Stimulated activated CD4-positive, alpha-beta T cell treated with anti-CD3 and anti-CD28 coated beads, Interleukin-4, amount 100 ng/mL, for 24 hours (primary cell): Measurements from ENCODE around the gene KBTBD4.

ENCODE experiments used
- DNase-seq: peaks from one replicate; pipeline ENCODE4 v3.0.0-alpha.2; 2020

Gene KBTBD4

DNA sequence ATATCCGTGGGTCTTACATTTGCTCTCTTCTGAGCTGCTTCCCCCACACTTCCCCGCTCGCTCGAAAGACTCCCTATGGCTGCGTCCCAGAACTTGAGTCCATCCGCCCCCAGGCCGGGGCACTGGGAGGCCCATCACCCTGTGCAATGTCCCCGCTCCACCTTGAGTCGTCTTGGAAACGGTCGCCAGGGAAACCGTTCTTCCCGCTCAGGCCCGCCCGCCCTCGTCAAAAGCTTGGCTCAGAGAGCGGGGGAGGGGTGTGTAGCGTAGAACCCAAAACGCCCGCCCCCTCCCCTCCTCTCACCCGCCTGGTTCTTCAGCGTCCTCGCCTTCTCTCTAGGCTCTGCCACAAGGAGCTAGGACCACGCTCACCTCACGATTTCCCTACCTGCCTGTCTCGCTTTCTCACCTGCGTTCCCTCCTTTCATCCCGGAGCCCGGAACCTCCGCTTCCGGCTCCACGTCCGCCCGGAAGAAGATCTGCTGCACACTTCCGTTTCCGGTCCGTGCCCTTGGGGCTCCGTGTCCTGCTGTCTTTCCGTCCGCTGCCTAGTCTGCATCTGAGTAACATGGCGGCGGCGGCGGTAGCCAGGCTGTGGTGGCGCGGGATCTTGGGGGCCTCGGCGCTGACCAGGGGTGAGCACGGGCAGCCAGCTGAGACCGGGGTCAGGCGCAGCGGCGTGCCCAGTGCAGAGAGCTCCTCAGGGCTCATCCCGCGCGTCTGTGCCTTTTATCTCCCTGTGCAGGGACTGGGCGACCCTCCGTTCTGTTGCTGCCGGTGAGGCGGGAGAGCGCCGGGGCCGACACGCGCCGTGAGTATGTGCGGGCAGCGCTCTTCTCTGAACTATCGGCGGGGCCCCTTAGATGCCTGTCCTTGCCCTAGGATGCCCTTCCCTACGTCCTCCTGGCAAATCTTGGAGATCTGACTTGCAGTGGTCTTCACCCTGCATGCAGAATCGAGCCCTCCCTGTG, at the start of gene KBTBD4, which contains the start of gene NDUFS3:
Gene KBTBD4 (minus strand): TSS at position 447 of the 971 bp plus-strand sequence. CDS start 19 bp downstream, at position 428.
Gene NDUFS3 (plus strand): TSS at position 551 of the 971 bp plus-strand sequence. CDS start 18 bp downstream, at position 569.
- DNase-seq = peak; percentile 90

DNA sequence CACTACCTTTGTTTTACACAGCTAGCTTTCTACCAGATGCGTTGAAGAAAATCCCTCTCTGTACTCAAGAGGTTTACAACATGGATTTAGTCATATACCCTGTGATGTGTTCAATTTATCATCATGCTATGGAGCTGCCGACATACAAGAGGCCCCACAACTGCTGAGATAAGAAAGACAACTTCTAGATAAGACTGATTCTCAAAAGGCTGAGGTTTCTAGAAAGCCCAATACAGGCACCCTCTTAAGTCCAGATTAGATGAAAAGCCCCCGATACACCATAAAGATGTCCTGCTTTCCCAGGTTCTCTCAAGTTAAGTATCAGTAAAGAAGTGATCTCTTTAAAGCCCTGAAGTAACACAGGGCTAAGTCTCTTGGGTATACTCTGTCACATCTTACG, 49.3 kb upstream of the KBTBD4 start:
- DNase-seq = no peak

DNA sequence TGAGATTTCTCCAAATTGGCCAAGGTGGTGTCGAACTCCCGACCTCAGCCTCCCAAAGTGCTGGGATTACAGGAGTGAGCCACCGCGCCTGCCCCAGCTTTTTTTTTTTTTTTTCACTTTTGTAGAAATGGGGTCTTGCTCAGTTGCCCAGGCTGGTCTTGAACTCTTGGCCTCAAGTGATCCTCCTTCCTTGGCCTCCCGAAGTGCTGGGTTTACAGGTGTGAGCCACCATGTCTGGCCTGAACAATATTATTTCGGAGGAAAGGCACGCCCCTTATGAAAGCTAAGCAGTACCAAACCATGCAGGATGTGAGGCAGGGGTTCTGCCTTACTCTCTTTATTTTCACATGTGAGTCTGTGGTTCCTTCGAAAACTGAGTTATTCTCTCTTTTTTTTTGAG, 47.5 kb upstream of the KBTBD4 start:
- no peak for DNase-seq

DNA sequence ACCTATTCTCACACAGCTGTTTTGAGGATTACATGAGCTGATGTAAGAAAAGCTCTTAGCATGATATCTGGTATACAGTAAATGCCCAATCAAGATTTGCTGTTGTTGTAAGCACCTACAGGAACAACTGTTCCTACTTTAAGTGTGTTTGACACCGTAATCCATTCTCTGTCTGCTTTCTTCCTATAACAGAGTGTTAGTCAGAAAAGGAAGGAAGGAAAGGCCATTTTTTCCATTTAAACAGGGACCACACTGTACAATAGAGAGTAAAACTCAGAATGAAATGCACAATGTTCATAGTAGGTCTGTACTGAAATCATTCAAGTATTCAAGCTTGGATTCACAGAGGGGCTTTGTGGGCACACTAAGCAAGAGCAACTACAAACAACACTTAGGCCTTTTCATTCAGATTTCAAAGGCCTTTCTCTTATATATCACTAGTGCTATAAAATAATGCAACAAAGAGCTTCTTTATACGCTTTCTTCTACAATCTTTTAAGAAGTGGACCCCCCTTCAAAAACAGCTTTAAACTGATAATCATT, 42.1 kb upstream of the KBTBD4 start:
- DNase-seq = no peak

DNA sequence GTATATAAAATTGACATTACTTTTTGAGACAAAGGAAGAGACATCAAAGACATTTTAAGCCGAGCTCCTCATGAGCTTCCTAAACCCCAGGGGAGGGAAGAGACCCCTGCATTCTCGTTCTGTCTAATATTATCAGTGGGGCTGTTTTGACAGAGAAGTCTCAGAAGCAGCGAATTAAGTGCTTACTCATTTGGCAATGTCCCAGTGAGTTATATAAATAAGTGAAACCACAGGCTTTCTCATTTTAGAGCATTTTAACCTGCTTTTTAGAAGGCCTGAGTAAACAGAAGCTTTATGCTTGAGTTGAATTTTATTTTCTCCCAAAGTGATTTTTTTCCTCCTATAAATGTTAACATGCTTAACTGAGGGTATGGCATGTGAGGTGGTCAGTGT, 38.6 kb upstream of the KBTBD4 start:
- DNase-seq = no peak

DNA sequence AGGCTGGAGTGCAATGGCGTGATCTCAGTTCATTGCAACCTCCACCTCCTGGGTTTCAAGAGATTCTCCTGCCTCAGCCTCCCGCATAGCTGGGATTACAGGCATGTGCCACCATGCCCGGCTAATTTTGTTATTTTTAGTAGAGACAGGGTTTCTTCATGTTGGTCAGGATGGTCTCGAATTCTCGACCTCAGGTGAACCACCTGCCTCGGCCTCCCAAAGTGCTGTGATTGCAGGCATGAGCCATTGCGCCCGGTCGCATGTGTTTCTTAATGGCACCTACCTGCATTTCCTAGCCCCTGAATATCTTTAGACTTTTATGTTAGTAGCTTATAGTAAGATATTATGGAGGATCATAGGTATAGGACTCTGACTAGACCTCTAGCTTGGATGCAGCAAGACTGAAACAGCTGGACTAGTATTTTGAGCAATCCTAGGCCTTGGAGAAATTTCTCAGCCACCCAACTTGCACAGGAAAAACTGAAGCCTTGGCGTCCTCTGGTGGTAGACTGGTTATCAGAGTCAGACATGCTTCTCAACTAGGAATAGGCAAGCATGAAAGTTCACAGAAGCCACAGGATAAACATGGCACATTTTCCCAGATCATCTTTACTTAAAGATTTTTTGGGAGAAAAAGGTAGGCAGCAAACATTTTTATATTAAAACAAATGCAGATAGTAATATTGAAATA, 38.1 kb upstream of the KBTBD4 start:
- DNase-seq = peak; percentile 9

DNA sequence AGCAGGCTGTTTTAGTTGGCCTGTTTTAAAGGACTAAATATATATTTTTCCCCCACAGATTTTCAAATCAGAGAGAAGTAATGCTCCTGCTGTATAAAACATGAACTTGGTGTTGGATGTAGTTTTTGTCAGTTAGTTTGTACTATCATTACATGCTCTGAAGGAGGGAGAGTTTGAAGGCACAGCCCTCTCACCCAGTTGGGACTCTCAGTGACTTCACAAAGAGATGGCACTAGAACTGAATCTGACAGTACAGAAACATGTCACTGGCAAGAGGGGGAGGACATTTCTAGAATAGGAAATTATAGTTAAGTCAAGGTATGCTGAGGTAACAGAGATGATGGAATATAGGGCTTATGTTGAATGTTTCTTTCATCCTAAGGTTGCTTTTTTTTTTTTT, 36.5 kb upstream of the KBTBD4 start:
- DNase-seq = no peak

DNA sequence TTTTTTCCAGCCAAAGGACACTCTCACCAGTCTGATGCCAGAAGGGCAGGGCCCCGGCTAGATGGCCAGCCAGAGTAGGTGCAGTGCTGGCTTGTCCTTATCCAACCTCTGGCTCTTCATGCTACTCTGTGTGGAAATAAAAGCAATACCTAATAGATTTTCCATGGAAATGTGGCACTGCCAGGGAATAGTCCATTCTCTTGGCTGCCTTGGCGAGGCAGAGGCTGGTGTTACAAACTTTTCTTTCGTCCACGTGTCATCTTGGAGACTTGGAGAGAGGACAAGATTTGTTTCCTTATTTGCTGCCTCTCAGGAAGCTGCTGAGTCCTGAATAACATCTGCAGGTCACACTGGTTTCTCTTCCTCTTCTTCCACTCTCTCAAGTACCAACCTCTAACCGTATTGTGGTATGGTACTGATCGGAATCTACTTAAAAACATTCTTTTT, 32.6 kb upstream of the KBTBD4 start:
- DNase-seq = no peak

DNA sequence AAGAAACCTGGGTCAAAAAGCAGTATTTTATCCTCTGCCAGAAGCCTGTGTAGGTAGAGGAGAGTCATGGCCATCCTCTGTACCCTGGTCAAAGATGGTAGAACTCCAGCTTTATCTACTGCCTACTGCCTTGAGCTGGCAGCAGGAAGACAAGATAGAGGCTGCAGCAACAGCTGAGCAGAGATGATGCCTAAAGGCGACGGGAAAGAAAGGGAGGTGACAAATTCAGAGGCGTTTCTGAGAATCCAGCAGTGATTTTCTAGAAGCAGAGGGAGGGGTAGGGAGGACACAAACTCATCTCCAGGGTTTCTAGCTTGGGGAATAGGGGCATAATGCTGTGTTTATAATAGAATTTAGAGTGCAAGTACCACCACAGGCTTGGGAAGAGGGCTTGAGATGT, 30.9 kb upstream of the KBTBD4 start:
- no peak for DNase-seq

DNA sequence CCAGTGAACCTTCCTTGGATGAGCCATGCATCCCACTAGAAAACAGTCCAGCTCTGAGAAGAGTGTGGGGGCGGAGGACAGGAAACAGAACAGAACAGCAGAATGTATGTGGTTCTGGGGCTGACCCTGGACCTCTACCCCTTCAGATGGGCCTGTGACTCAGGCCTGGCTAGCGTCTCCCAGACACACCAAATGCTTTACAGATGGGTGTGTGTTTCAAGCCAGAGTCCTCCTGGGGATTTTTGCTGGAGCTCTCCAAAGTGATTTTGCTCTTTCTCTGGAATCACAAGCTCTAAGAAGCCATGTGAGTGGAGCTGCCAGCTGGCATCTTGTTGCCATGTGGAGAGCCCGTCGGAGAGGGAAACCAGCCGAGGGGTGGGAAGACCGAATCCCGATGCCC, 28.6 kb upstream of the KBTBD4 start:
- DNase-seq = no peak

DNA sequence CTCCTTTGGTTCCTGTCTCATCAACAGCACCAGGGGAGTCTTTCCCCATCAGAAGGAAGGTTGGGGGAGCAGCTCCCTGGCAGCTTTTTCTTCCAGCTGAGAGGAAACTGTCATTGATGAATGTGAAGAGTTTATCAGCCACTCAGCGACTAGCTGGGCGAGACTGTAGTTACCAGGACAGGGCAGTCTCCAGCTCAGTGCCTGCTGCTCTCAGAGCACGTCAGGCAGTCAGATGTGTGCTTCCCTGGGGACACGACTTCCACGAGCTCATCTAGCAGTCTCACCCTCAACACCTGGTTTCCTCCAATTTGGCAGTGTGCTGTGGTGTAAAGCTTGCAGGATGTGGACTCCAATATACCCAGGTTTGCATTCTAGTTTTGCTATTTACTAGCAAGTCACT, 28.0 kb upstream of the KBTBD4 start:
- no peak for DNase-seq

DNA sequence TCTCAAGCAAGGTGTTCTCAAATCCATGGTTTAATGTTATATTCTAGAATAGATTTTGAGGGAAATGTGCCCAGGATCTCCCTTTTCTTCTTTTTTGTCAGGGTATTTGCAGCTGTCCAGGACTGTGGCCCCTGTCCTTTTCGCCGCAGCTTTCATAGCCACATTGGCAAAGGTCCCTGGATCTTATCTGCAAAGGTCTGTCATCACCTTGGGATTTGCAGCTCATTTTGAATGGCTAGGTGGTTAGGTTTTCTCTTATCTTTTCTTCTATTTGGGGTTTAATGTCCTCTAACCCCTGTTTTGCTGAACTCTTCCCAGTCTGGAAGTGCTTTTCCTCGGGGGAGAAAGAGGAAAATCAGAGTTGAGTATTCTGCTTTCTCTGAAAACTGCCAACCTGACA, 27.2 kb upstream of the KBTBD4 start:
- no peak for DNase-seq

DNA sequence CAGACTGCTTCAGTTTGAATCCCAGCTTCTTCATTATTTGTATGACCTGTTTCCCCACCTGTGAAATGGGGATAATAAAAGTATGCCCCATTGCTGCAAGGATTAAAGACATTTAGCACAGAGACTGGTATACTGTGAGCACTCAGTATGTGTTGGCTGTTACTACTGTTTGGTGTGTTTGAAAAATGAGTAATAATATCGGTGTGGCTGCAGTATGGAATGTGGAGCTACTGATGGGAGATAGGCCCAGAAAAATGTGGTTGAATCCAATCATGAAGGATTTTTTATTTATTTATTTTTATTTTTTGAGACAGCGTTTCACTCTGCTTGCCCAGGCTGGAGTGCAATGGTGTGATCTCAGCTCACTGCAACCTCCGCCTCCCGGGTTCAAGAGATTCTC, 24.5 kb upstream of the KBTBD4 start:
- DNase-seq = no peak

DNA sequence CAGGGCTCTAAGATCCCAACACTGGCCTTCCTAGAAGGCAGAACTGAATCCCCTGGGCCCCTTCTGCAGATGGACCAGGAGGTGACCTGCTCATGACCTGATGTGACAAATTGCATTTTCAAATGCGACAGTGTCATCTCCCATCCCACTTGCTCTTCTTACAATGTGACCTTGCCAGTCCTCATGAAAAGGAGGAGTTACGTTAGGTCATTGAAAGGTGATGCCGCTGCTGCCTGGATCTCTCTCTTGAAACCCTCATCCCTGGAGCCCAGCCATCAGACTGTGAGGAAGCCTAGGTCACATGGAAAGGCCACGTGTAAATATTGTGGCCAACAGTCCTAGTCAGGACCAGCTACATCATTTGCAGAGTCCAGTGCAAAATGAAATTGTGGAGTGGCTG, 21.1 kb upstream of the KBTBD4 start:
- no peak for DNase-seq

DNA sequence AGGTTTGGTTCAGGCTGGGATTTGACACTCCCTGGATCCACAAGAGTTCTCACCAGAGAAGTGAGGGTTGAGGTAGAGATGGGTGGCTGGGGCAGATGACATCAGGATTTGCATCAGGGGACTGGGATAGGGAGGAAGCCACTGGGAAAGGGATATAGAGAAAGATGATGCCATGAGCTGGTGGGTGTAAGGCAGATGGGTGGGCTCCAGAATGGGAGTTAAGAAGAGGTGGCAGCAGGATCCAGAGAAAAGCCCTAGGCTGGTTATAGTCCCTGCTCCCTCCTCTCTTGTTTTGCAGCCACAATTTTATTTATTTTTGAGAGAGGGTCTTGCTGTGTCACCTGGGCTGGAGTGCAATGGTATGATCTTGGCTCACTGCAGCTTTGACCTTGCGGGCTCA, 17.2 kb upstream of the KBTBD4 start:
- DNase-seq = no peak

DNA sequence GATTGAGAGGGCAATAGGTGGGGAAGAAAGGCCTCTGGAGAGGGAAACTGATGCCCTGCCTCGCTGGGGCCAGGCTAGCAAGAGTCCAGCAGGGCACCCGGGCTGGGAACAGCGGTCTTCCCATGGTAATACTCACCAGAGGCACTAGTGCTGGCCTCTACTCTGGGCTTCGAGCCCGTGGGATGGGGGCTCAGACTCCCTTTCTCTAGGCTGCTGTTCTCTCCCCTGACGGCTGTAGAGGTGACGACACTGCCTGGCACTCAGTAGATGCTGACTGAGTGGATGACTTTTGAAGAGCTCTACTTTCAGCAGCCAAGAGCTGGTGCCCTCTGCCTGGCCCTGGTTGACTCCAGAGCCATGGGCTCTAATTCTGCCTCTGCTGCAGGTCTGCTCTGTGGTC, 16.3 kb upstream of the KBTBD4 start:
- DNase-seq = no peak

DNA sequence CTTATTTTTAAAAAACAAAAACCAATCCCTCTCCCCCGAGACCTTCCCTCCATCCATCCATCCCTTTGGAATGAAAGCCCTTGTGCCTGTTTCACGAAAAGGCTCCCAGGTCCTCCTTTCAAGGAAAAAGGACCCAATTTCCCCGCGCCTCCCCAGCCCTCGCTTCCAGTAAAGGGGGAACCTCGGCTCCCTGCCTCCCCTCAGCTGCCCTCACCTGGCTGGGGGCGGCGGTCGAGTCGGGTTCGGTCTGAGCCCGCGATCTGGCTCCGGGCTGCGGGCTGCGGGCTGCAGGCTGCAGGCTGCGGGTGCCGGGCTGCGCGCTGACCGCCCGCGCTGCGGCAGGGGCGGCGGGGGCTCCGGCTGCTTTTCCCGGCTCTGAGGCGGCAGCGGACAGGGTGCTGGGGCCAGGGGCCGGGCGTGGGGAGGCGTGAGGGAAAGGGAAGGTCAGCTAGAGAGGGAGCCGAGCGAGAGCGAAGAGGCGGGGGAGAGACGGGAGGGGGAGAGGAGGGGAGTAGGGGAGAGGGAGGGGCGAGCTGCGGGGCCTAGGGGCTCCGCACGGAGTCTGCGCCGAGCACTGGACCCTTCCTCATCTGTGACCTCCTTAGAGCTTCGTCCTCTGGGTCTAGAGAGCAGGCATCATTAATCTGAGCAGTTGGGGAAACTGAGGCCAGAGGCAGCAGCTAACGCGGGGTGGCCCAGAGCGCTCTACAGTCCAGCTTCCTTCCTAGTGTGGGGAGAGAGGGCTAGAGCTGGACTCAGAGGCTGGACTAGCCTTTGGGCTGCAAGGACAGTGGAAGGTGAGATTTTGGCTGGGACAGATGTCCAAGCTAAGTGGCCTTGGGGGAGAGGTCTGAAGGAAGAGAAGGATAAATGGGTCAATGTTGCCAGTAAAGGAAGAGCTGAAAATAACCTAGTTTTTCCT, 15.4 kb upstream of the KBTBD4 start, which contains the start of gene C1QTNF4:
Gene C1QTNF4 (minus strand): TSS at position 478 of the 922 bp plus-strand sequence. CDS start 3,601 bp downstream, outside the sequence.
- DNase-seq = no peak

DNA sequence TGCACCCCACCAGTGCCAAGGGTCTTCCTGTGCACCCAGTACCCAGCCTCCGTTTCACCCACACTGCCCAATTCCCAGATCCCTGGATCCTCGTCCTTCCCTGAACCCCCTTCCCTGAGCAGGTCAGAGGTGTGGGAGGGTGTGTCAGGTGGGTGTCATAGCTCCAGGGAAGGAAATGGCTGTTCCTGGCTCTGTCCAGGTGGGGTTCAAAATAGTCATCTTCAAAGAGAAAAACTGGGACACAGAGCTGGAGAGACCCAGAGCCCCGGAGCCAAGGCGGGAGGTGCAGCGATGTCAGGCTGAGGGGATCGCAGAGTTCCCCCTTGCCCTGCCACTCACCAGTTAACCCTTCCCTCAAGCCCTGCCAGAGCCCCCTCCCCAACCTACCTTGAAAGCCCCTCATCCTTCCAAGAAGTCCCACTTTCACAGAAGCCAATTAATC, 14.7 kb upstream of the KBTBD4 start:
- DNase-seq = no peak

DNA sequence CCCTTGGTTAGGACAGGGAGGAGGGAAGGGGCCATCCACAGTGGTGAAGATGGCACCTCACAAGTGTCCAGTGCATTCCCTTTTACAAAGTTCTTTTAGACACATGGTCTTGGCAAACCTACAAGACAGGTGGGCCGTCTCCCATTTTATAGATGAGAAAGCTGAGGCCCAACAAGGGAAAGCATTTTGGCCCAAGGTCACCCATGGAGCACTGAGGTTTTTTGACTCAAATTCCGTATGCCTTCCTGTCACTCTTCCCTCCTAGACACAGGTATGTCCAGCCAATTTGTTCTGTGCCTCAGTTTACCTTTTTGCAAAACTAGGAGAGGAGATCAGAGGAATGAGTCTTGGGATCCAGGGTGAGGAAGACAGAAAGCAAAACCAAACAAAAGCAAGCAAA, 14.2 kb upstream of the KBTBD4 start:
- DNase-seq = no peak

DNA sequence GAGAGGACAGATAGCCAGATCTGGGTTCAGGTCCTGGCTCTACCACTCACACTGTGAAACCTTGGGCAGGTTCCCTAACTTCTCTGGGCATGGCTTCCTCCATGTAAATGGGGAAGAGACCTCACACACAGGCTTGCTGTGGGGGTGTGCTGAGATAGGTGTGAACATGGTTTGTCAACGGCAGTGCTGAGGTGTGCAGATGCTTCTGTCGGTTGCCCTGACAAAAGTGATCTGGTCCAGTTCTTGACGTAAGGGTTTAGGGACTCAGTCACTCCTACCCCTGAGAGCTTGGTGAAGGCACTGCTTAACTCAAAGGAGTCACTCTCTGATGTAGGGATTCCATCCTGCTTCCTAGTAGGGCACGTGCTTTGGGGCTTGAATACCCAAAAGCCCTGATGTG, 13.5 kb upstream of the KBTBD4 start:
- DNase-seq = no peak

DNA sequence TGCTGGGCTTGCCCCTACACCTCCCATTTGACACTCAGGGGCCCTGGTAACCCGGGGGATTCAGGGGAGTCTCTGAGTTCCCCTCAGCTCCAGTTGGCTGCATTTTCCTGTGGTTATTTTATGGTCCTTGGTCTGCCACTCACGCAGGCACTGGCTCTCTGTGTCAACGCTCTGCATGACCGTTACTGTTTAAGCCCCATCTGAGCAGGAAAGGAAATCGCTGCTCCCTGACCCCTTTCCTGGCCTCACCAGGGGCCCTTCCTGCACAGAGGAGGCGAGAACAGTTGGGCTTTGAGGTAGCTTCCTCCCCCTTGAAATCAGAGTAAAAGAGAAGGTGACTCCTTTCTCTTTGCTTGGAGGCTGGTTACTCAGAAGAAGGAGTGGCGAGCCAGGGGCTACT, 13.0 kb upstream of the KBTBD4 start:
- no peak for DNase-seq
